Type B pancreatic cell (in vitro differentiated cells): ENCODE measurements around the gene ADARB1. TPM values are rescaled to one million over a fixed set of nuclear protein-coding genes. Genes with fewer than 3 reads are reported as not detected.
A peak's percentile ranks its signal among the peaks of the same experiment; 100 is the strongest.

Experiments used
- DNase-seq: peaks from one replicate; pipeline ENCODE4 v3.0.0; 2021; ENCODE audit warnings: mixed read lengths; ENCODE audit not compliant: unreplicated experiment; ENCODE audit errors: extremely low spot score
- H3K27ac Mint-ChIP-seq: 2 replicates; pipeline ENCODE4 v1.8.0; 2021; ENCODE audit warnings: mild to moderate bottlenecking, mixed read lengths
- H3K27me3 Mint-ChIP-seq: 2 replicates; pipeline ENCODE4 v1.8.0; 2021; ENCODE audit warnings: mixed read lengths
- H3K36me3 Mint-ChIP-seq: 2 replicates; pipeline ENCODE4 v1.8.0; 2021; ENCODE audit warnings: mixed read lengths
- H3K4me1 Mint-ChIP-seq: one replicate; pipeline ENCODE4 v1.8.0; 2021; ENCODE audit warnings: mixed read lengths; ENCODE audit not compliant: unreplicated experiment
- H3K4me3 Mint-ChIP-seq: 2 replicates; pipeline ENCODE4 v1.8.0; 2021; ENCODE audit warnings: mild to moderate bottlenecking, mixed read lengths
- H3K9me3 Mint-ChIP-seq: 2 replicates; pipeline ENCODE4 v1.8.0; 2021; ENCODE audit warnings: mixed read lengths
- CTCF ChIP-seq: fragments of 200-600 bp; sonication (generic); conservative IDR thresholded peaks from 2 replicates; pipeline ENCODE4 v1.5.0; 2021; ENCODE audit warnings: antibody characterized with exemption, mild to moderate bottlenecking
- total RNA-seq: library from RNA; stranded (reverse); gene quantifications from 2 replicates; pipeline ENCODE4 v1.2.1, GENCODE V29; 2021; ENCODE audit warnings: low replicate concordance

ADARB1 gene
- total RNA-seq, 1 donor from 2014 or later = 20.7 TPM

GRCh38 chr21:45134279-45135076, 60.1 kb downstream of the ADARB1 start:
- Mint-ChIP-seq H3K4me1 (peaks cover 21% of the 10 kb centered on the region), H3K27me3 (no peaks in the 10 kb centered on the region), H3K27ac (no peak overlapping the region), H3K36me3 (no peaks in the 10 kb centered on the region), H3K9me3 (no peaks in the 10 kb centered on the region), H3K4me3 (no peak overlapping the region)
- no peak for DNase-seq
- no peak for TF ChIP-seq CTCF

GRCh38 chr21:45135122-45135521, 60.7 kb downstream of the ADARB1 start:
- no peak for DNase-seq
- H3K27me3 Mint-ChIP-seq = no peaks in the 10 kb centered on the region
- H3K4me3 Mint-ChIP-seq = no peak overlapping the region
- no peaks in the 10 kb centered on the region for H3K36me3 Mint-ChIP-seq
- peaks cover 17% of the 10 kb centered on the region for H3K4me1 Mint-ChIP-seq
- no peaks in the 10 kb centered on the region for H3K9me3 Mint-ChIP-seq
- no peak overlapping the region for H3K27ac Mint-ChIP-seq
- no peak for TF ChIP-seq CTCF

- Mint-ChIP-seq H3K4me3 (no peak overlapping the region), H3K4me1 (peaks cover 22% of the 10 kb centered on the region), H3K27me3 (no peaks in the 10 kb centered on the region), H3K36me3 (no peaks in the 10 kb centered on the region), H3K27ac (no peak overlapping the region), H3K9me3 (no peaks in the 10 kb centered on the region)
- no peak for DNase-seq
- TF ChIP-seq CTCF = no peak
Observed at GRCh38 chr21:45135868-45136267, 61.5 kb downstream of the ADARB1 start.

- TF ChIP-seq CTCF = no peak
- H3K9me3 Mint-ChIP-seq = no peaks in the 10 kb centered on the region
- H3K4me3 Mint-ChIP-seq = no peak overlapping the region
- H3K4me1 Mint-ChIP-seq = peaks cover 22% of the 10 kb centered on the region
- DNase-seq = no peak
- no peak overlapping the region for H3K27ac Mint-ChIP-seq
- no peaks in the 10 kb centered on the region for H3K27me3 Mint-ChIP-seq
- no peaks in the 10 kb centered on the region for H3K36me3 Mint-ChIP-seq
Observed at GRCh38 chr21:45136500-45136899, 62.1 kb downstream of the ADARB1 start.

- TF ChIP-seq CTCF = peak; percentile 95
- Mint-ChIP-seq H3K27ac (peak overlapping the region; percentile 8), H3K9me3 (no peaks in the 10 kb centered on the region), H3K27me3 (no peaks in the 10 kb centered on the region), H3K4me3 (no peak overlapping the region), H3K4me1 (peaks cover 22% of the 10 kb centered on the region), H3K36me3 (no peaks in the 10 kb centered on the region)
- DNase-seq = no peak
Observed at GRCh38 chr21:45136927-45137611, 62.7 kb downstream of the ADARB1 start.
